Measurements from ENCODE around the gene LGALS3BP. TPM values are rescaled to one million over a fixed set of nuclear protein-coding genes. Genes with fewer than 3 reads are reported as not detected.

Gene LGALS3BP
- total RNA-seq, 1 donor from 2014 or later, result 488 TPM

GRCh38 chr17:79011451-79012147 is 31.9 kb upstream of the LGALS3BP start:
- Histone ChIP-seq H3K36me3 (peaks cover 0 to 8% of the 10 kb centered on the region in 2 donors), H3K27me3 (no peaks in the 10 kb centered on the region), H3K9me3 (no peaks in the 10 kb centered on the region), H3K27ac (no peak overlapping the region), H3K4me3 (no peak overlapping the region), H3K4me1 (peaks cover 32% of the 10 kb centered on the region)
- TF ChIP-seq POLR2AphosphoS5 (IDR thresholded peaks at IDR 0.05; ENCODE audit: insufficient read depth in 1 of 2, low read depth in 1 of 2) (no peak), POLR2A (IDR thresholded peaks at IDR 0.05) (no peak)
- TF ChIP-seq, protein P1, sequence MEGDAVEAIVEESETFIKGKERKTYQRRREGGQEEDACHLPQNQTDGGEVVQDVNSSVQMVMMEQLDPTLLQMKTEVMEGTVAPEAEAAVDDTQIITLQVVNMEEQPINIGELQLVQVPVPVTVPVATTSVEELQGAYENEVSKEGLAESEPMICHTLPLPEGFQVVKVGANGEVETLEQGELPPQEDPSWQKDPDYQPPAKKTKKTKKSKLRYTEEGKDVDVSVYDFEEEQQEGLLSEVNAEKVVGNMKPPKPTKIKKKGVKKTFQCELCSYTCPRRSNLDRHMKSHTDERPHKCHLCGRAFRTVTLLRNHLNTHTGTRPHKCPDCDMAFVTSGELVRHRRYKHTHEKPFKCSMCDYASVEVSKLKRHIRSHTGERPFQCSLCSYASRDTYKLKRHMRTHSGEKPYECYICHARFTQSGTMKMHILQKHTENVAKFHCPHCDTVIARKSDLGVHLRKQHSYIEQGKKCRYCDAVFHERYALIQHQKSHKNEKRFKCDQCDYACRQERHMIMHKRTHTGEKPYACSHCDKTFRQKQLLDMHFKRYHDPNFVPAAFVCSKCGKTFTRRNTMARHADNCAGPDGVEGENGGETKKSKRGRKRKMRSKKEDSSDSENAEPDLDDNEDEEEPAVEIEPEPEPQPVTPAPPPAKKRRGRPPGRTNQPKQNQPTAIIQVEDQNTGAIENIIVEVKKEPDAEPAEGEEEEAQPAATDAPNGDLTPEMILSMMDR (IDR thresholded peaks at IDR 0.05), result no peak
- DNase-seq (ENCODE audit: extremely low spot score in 2 of 2), result no peak
- intact Hi-C loops (cut with DNase I), result no loop called here

DNA sequence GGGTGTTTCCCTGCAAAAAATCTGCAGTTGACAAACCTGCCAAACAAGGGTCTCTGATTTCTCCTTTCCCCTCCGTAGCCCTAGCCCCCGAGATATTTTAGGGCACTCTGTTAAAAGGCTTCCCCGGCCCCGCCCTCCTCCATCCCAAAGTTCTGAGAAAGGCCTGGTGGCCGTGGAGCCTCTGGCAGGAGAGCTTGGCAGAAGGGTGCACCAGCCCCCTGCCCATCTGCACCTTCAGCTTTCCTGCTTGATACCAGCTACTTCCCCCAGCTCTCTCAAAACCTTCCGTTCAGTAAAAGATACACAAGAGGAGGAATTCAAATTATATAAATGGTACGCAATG is 30.6 kb upstream of the LGALS3BP start:
- intact Hi-C loops (cut with DNase I), result no loop called here
- H3K4me3 ChIP-seq, result peak overlapping the region; percentile 73 to 93
- no peak for DNase-seq (ENCODE audit: extremely low spot score in 2 of 2)

DNA sequence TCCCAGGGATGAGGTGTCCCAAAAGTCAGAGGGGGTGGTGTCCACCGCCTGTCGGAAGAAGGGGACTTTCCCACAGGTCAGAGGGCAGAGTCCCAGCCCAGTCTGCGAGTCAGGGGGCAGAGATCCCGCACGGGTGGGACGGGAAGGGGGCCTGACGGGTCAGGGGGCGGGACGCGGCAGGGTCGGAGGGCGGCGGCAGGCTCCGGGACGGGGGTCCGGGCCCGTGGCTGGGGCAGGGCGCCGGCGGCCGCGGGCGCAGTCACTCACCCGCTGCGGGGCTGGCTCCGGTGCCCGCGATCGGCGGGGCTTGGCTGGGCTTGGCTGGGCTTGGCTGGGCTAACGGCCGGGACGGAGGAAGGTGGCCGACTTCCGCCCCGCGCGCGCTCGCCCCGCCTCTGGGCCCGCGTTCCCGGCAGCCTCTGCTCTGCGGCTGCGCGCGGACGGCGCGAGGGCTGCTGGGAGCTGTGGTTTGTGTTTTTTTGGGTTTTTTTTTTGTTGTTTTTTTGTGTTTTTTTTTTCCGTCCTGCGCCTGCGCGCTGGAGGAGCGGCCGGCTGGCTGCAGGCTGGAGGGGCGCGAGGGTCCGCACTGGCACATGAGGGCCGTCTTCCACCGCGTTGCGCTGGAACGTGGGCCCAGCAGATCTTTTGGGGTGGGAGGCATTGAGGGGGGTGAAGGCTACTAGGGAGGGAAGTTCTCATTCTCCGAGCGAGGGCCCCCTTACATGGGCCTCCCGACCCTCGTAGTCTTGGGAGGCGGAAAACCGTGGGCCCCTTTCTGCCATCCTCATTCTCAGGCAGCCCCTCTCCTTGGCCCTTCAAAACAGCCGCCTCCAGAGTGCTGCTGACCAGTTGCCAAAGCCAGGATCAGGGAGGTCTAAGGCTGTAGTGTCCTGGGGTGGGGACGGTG is 29.9 kb upstream of the LGALS3BP start, which contains the start of gene CANT1:
TSS of gene CANT1 (minus strand) at position 368 of the 907 bp plus-strand sequence. CDS start 12,142 bp downstream, outside the sequence.
- Histone ChIP-seq H3K27ac (peak within 1 kb of the TSS; percentile 90), H3K9me3 (no peaks in the 10 kb centered on the region), H3K27me3 (no peaks in the 10 kb centered on the region), H3K4me1 (peaks cover 49% of the 10 kb centered on the region), H3K4me3 (peak within 1 kb of the TSS; percentile 73 to 93), H3K36me3 (peaks cover 0 to 8% of the 10 kb centered on the region in 2 donors)
- intact Hi-C loops (cut with DNase I), result no loop called here
- no peak for DNase-seq (ENCODE audit: extremely low spot score in 2 of 2)
- peak in 1 of 2 donors; percentile 55 for TF ChIP-seq POLR2A (IDR thresholded peaks at IDR 0.05)
- TF ChIP-seq POLR2AphosphoS5 (IDR thresholded peaks at IDR 0.05; ENCODE audit: insufficient read depth in 1 of 2, low read depth in 1 of 2), result peak; percentile 77 to 86
- TF ChIP-seq, protein P1 (IDR thresholded peaks at IDR 0.05), result no peak

More for the DNA sequence above, 30.6 kb upstream of the LGALS3BP start:
- Histone ChIP-seq H3K27ac (peak overlapping the region; percentile 90), H3K4me1 (peaks cover 45% of the 10 kb centered on the region), H3K27me3 (no peaks in the 10 kb centered on the region), H3K36me3 (peaks cover 0 to 8% of the 10 kb centered on the region in 2 donors), H3K9me3 (no peaks in the 10 kb centered on the region)
- TF ChIP-seq POLR2AphosphoS5 (IDR thresholded peaks at IDR 0.05; ENCODE audit: insufficient read depth in 1 of 2, low read depth in 1 of 2), result no peak
- no peak for TF ChIP-seq POLR2A (IDR thresholded peaks at IDR 0.05)
- TF ChIP-seq, protein P1 (IDR thresholded peaks at IDR 0.05), result no peak

DNA sequence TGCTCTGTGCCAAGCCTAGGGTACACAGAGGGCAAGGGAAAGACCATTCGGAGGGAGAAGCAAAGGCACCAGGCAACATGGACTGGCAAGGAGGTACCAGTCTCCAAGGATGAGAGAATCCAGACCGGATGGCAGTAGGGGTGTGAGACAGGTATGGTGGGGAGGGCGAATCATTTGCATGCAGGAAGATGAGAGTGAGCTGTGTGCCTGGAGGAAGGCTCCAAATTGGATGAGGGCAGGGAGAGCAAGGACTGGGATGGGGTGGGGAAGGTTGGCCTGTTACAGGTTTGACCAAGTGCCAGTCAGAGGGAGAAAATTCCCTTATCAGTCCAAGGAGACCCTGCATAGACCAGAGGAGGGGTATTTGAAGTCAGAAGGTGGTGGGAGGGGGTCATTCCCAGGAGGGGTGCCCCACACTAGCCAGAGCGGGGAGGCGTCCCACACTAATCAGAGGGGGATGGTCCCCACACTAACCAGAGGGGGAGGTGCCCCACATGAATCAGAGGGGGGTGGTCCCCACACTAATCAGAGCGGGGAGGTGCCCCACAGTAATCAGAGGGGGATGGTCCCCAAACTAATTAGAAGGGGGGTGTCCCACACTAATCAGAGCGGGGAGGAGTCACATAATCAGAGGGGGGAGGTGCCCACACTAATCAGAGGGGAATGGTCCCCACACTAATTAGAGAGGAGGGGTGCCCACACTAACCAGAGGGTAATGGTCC is 29.1 kb upstream of the LGALS3BP start:
- TF ChIP-seq, protein P1 (IDR thresholded peaks at IDR 0.05), result no peak
- TF ChIP-seq POLR2AphosphoS5 (IDR thresholded peaks at IDR 0.05; ENCODE audit: insufficient read depth in 1 of 2, low read depth in 1 of 2), result no peak
- no peak for TF ChIP-seq POLR2A (IDR thresholded peaks at IDR 0.05)
- H3K9me3 ChIP-seq, result no peaks in the 10 kb centered on the region
- H3K27ac ChIP-seq, result peak overlapping the region; percentile 90
- intact Hi-C loops (cut with DNase I), result no loop called here
- no peaks in the 10 kb centered on the region for H3K27me3 ChIP-seq
- peaks cover 49% of the 10 kb centered on the region for H3K4me1 ChIP-seq
- DNase-seq (ENCODE audit: extremely low spot score in 2 of 2), result no peak
- peak overlapping the region; percentile 73 to 93 for H3K4me3 ChIP-seq
- peaks cover 0 to 8% of the 10 kb centered on the region in 2 donors for H3K36me3 ChIP-seq
